CD4-positive, alpha-beta T cell treated with Interleukin-6 at 100 ng/mL for 8 hours (primary cell): ENCODE data around the gene TRUB2.

Experiments used
- DNase-seq: peaks from one replicate; pipeline ENCODE4 v3.0.0-alpha.2; 2020; ENCODE audit warnings: mixed read lengths, low spot score

TRUB2 gene, protein sequence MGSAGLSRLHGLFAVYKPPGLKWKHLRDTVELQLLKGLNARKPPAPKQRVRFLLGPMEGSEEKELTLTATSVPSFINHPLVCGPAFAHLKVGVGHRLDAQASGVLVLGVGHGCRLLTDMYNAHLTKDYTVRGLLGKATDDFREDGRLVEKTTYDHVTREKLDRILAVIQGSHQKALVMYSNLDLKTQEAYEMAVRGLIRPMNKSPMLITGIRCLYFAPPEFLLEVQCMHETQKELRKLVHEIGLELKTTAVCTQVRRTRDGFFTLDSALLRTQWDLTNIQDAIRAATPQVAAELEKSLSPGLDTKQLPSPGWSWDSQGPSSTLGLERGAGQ

DNA sequence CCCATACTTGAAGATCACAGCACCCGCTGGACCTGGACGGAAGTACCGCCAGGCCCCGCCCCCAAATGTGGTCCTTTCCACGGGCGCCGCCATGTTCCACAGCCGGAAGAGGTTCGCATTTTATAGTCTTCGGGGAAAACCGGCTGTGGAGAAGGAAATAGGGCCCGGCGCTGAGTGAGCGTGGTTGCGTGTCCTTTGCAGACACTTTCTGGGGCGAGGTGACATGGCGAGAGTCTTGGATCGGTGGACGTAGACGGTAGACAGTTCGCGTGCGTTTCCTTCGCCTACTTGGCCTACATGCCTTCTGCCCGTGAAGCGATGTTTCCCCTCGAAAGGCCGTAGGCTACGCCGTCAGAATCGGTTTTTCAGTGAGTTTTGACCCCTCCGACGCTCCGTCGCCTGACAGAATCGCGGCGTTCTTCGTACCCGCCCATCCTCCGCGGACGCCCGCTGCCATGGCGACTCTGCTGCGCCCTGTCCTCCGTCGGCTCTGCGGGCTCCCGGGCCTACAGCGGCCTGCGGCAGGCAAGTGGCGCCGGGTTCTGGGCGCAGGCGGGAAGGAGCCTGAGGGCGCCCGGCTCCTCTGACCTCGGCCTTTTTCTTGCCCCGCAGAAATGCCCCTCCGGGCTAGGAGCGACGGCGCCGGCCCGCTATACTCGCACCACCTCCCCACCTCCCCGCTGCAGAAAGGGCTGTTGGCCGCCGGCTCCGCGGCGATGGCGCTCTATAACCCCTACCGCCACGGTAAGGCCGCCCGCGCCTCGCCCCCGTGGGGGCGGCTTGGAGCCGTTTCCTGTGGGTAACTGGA is at the start of gene TRUB2, which contains the start of gene COQ4:
Gene TRUB2 (minus strand): TSS at position 44 of the 808 bp plus-strand sequence. CDS start 39 bp downstream, at position 5.
Gene COQ4 (plus strand): TSS at position 436 of the 808 bp plus-strand sequence. CDS start 20 bp downstream, at position 456.
- DNase-seq = peak; percentile 92

DNA sequence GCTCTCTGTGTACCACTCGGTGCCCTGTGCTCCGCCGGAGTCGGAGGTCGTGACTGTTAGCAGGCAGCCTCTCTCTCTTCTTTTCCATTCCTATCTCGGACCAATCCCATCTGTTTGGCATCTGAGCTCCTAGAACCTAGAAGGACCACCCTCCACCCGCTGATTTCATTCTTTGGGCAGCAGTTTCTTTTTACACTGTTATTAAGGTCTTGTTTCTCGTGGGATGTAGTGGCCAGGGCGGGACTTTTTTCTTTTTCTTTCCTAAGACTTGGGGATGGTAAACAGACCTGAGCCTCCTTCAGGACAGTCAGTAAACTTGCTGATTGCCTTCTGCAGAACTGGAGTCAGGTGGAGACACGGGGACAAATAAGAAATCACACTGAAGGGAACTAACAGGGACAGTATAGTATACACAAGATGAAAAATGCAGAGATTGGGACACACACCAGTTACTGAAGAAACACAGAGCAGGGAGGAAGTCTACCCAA is 49.4 kb upstream of the TRUB2 start:
- no peak for DNase-seq

DNA sequence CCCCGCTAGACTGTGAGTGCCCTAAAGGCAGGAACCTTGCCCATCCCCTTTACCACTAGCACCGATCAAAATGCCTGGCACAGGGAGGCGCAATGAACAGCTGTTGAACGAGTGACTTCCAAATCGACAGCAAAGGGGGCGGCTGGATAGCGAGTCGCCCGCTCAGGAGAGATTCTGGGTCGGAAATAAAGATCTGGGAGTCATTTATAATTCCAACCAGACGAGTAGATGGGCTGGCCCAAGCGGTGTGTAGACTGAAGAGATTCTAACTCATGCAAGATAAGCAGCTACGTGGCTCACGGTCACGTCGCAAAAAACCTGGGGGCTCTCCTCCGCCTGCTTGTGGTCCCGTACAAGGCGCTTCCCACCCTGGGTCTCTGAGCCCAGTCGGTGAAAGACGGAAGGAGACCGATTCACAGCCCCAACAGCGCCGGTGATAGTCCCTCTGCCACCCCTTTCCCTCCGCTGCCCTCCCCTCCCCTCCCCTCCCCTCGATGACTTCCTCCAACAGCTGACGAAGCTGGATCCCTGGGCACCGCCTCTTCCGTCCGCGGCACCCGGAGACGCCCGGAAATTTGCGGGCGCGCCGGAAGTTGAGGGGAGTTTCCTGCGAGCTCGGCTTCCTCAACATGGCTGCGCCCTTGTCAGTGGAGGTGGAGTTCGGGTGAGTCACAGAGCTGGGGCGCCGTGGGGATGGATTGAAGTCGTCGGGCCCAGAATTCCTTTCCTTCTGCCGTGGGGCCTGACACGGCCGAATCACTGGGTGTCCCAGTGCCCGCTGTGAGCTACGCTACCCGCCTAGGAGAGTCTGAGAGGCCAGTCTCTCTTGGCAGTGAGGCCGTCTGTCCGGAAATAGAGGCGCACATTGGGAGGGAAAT is 48.7 kb upstream of the TRUB2 start, which contains the start of gene URM1:
Gene URM1 (plus strand): TSS at position 623 of the 878 bp plus-strand sequence. CDS start 7 bp downstream, at position 630.
- peak; percentile 95 for DNase-seq

DNA sequence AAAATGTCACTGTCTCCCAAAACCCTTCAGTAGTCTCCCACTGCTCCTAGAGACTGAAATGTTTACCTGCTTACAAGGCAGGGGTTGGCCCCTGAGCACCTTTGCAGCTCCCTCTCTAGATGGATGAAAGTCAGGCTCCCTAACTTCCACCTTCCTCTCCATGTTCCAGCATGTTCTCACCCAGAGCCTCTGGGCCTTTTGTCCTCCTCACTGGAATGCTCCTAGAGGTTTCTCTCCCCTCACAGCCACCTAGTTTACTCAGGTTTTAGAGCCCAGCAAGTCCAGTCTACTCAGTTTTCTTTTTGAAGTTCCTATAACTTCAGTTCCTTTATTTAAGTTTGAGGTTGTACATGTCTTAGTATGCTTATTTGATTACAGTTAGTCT is 48.1 kb upstream of the TRUB2 start:
- DNase-seq = no peak

DNA sequence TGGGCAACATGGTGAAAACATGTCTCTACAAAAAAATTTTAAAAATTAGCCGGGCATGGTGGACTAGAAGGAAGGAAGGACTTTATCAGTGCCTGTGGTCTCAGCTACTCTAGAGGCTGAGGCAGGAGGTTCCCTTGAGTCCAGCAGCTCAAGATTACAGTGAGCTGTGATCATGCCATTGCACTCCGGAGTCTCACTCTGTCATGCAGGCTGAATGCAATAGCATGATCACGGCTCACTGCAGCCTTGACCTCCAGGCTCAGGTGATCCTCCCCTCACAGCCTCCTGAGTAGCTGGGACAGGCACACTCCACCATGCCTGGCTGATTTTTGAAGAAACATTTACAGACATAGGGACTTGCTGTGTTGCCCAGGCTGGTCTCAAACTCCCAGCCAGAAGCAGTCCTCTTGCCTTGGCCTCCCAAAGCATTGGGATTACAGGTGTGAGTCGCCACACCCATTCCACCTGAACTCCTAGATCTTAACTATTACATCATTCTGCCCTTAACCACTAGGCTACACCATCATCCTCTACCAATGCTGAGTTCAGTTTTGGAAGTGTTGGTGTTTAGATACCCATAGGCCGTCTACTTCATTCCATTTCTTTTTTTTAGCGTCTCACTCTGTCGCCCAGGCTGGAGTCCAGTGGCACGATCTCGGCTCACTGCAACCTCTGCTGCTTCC is 46.9 kb upstream of the TRUB2 start:
- DNase-seq = no peak

DNA sequence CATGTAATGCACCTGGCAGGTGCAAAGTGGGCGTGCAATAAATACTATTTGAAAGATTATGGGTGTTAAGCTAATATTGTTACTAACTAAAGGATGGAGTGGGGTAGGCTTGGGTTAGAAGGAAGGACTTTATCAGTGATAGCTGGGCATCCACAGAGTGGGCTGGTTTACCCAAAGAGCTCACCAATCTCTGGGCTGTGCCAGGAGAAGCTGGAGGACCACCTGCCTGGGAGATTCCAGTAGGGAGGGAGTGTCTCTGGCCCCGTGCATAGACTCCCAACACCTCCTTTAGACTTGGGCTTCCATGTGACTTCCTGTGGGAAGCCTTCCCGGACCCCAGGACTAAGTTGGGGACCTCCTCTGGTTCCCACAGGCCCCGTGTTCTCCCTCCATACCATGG is 43.3 kb upstream of the TRUB2 start:
- no peak for DNase-seq

DNA sequence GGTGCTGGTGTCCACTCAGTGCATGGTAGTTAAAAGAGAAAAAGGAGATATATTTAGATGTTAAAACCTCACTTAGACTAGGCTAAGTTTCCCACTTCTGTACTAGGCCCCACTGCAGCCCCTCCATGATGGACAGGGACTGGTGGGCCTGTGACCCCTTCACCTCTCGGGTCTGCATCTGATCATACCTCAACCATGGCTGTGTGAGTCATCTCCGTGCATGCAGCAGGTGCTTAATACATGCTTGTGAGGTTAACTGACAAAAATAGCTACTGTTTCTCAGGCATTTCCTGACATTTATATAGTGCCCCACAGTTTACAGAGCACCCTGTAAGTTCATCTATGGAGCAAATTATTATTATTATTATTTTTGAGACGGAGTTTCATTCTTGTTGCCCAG is 40.5 kb upstream of the TRUB2 start:
- no peak for DNase-seq

DNA sequence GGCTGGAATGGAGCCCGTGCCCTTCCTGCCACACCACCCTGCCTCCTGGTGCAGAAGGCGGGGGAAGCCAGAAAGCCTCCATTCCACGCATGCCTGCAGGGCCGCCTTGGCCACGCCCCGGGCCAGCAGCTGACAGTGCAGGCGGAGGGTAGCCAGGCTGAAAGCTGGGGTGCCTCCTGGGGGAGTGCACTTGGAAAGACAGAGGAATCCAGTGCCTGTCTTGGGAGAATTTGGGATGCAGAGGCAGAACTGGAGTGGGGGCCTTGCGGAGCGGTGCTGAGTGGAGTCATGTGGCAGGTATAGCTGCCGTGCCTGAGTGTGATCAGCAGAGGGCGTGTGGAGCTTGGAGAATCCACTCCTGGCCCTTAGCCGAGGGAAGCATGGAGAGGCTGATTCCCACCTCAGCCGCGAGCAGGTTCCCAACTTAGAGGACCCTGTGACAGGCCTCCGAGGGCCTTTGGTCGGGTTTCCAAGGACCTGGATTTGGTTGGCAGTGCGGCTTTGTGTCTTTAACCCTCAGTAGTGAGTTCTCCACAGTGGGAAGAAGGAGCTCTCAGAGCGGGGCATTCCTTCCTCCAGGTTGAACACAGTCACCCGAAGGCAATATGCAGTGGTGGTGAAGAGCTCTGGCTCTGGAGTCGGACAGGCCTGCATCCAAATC is 39.9 kb upstream of the TRUB2 start:
- DNase-seq = peak; percentile 67

DNA sequence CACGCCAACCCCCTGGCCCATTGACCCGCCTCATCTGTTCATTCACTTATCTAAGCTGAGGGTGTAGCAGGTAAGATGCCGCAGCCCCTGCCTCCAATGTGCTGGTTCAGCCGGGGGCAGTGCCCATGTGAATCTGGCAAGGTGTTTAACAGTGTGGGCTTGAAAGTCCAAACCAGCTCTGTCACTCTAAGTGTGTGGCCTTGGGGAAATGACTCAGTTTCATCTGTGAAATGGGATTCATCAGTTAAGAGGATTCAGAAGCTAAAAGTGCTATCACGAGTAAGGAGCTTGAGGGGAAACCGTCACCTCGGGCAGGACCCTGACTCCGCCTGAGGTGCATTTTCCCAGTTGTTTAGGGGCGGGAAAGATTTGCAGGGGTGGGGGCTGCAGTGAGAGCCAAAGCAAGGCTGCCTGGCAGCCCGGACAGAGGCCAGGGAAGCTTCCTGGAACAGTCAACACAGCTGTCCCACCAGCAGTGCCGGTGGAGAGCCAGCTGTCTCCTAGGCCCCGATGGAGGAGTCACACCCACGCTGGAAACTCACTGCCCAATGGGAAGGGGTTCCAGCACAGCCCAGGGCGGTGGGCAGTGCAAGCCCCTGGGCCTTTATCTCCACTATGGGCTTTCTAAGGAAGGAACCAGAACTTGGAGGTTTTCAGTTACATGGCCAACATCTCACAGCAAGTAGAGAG is 39.2 kb upstream of the TRUB2 start:
- DNase-seq = no peak

DNA sequence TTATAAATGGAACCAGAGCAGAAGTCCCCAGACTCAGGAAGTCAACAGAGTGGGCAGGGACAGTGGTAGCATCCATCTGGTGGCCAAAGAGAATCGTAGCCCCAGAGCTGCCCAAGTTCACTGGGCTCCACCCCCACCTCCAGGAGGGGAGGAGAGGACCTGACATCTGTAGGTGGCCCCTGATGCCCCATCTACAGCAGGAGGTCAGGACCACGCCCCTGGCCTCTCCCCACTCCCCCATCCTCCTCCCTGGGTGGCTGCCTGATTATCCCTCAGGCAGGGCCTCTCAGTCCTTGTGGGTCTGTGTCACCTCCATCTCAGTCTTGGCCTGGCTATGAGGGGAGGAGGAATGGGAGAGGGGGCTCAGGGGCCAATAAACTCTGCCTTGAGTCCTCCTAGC is 38.6 kb upstream of the TRUB2 start:
- no peak for DNase-seq

DNA sequence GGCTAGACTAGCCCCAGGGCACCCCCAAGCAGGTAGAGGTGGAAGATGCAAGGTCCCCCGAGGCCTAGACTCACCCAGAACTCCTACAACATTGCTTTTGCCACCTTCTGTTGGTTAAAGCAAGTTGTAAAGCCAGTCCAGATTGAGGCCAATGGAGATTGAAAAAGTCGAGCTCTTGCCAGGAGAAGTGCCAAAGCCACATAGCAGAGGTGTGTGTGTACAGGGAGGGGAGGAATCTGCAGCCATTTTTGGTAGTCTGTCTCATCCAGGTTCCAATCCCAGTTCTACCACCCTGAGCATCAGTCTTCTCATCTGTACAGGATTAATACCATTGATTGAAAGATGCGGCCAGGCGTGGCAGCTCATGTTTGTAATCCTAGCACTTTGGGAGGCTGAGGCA is 36.6 kb upstream of the TRUB2 start:
- no peak for DNase-seq

DNA sequence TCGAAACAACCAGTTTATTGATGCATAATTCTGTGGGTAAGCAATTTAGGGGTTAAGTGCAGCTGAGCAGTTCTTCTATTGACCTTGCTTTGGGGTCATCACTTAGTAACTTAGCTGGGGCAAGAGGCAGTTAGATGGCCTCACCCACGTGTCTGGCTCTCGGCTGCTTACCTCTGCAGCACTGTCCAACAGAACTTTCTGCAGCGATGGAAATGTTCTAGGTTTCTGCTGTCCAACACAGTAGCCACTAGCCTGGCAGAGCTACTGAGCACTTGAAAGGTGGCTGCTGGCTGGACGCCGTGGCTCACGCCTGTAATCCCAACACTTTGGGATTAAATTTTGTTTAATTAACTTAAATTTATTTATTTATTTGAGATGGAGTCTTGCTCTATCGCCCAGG is 35.8 kb upstream of the TRUB2 start:
- no peak for DNase-seq

DNA sequence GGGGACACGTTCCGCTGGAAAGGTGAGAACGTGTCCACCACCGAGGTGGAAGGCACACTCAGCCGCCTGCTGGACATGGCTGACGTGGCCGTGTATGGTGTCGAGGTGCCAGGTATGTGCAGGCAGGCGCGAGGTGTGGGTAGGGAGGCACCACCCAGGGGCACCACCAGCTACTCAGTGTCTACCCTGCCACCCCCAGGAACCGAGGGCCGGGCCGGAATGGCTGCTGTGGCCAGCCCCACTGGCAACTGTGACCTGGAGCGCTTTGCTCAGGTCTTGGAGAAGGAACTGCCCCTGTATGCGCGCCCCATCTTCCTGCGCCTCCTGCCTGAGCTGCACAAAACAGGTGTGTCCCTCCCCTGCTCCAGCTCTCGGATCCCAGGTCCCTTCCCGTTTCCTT is 33.2 kb upstream of the TRUB2 start:
- no peak for DNase-seq

DNA sequence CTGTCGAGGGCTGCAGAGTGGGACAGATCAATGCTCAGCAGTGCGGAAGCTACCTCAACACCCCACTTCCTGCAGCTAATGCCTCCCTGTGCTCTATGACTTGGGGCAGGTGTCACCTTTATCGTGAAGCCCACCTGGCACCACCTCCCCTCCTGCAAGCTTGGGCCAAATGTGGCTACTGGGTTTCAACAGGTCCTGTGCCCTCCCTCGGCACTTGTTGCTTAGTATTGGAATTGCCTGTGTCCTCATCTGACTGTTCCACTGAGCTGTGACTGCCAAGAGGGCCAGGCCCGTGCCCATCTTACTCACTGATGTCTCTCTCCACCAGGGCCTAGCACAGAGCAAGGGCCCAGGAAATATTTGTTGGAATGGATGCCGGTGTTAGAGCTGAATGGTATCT is 27.5 kb upstream of the TRUB2 start:
- DNase-seq = no peak

DNA sequence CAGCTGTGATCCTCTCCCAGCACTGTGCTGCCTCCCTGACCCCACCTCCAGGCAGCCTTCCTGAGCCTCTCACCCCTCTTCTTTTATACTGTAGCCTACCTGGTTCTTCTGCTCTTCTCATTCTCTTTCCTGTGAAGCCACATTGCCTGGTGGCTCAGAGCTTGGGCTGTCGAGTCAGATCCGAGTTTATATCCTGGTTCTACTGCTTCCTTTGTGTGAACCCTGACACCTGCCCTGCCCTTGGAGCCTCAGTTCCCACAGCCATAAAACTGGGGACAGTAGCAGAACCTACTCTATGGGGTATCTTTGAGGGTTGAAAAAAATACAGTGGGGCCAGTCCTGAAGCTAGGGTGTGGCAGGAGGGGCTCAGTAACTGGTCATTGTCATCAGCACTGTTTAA is 26.9 kb upstream of the TRUB2 start:
- DNase-seq = no peak

DNA sequence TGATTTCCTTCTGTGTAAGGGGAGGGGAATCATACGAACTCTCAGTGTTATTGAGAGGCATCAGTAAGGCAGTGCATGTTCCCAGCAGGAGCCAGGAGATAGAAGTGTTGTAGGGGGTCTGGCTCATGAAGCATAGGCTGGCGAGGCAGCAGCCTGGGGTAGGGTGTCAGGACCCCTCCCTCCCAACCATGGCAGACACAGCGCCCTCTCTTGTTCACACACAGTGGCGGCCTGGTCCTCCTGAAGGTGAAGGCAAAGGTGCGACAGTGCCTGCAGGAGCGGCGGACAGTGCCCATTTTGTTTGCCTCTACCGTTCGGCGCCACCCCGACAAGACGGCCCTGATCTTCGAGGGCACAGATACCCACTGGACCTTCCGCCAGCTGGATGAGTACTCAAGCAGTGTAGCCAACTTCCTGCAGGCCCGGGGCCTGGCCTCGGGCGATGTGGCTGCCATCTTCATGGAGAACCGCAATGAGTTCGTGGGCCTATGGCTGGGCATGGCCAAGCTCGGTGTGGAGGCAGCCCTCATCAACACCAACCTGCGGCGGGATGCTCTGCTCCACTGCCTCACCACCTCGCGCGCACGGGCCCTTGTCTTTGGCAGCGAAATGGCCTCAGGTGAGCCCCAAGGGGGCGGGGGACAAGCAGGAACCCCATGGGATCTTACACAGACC is 22.8 kb upstream of the TRUB2 start:
- DNase-seq = no peak

DNA sequence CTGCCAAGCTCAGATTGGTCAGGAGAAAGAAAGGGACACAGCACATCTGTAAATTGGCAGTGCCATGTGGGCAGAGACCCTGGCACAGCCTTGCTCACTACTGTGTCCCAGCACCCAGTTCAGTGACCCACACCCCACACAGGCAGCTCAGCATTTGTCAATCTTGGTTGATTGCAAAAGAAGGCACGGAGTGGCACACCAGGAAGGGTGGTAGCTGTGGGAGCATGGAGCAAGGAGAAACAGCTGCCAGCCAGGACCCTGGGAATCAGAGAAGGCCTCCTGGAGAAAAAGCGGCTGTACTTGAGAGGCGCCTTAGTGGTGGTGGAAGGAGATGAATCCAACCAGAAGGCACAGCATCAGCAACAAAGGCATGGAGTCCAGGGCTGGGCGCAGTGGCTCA is 21.6 kb upstream of the TRUB2 start:
- no peak for DNase-seq

DNA sequence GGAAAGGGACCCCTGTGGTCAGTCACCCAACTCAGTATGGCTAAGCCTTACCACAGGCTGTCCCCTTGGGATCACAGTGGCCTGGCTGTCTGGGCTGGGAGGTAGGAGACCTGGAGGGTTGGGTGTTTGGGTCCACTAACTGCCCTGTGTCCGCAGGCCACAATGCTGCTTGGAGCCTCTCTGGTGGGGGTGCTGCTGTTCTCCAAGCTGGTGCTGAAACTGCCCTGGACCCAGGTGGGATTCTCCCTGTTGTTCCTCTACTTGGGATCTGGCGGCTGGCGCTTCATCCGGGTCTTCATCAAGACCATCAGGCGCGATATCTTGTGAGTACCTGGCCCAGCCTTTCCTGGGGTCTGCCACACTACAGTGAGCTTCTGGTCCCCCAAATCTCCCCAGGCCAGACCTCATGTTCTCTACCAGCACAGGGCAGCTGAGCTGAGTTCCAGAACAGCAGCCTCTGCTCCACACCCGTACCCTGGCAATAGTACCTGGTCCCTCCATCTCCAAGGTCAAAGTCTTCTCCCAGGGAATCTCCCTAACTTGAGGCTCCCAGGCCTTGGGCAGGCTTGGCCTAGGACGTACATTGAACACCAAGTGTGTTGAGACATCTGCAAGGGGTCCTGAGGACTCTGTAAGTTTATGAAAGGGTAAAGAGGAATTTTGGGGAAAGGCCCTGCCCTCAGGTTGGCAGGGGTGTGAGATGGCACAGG is 20.9 kb upstream of the TRUB2 start:
- DNase-seq = no peak

DNA sequence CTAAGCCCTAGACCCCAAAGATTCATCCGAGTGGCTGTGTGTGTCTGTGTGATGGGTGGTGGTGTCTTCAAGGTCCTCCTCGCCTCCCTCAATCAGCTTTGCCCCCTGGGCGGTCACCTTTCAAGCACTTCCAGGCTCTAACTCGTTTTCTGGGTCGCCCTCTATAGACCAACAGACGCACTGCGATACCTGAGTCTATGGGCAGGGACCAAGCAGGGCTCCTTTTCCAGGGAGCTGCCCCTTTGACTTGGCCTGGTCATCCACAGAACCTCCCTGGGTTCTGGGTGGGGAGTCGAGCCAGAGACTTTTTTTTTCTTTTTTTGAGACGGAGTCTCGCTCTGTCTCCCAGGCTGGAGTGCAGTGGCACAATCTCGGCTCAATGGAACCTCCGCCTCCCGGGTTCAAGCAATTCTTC is 19.2 kb upstream of the TRUB2 start:
- peak; percentile 64 for DNase-seq
